NOMO-1 treated with DMSO at 0.1 percent for 48 hours (cell line): ENCODE measurements around the gene FRMD3.
A peak's percentile ranks its signal among the peaks of the same experiment; 100 is the strongest.

Source experiments
- DNase-seq: peaks from one replicate; lab custom pipeline; 2025; ENCODE audit not compliant: unreplicated experiment; lab: John Stamatoyannopoulos, UW

Gene FRMD3

GRCh38 chr9:83435301-83435700, 102.9 kb downstream of the FRMD3 start:
- DNase-seq, result no peak

- no peak for DNase-seq
These were observed 103.9 kb downstream of the FRMD3 start for GRCh38 chr9:83434254-83434653.

DNA sequence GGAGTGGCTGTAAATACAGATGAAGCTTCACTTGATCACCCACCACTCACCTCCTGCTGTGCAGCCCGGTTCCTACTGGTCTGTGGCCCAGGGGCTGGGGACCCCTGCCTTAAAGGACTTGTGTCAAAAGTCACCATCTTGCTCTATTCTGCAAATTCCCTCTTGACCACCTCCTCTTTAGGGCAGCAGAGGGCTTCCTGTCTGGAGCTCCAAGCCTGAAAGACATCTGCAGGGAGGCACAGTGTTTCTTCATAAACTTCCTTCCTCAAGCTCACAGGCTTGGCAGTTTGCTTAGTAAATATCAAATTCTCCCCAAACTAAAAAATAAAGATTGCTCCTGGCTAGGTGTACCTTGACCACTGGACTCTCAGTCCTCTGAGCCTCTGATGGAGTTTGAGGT, 104.4 kb downstream of the FRMD3 start:
- no peak for DNase-seq

DNA sequence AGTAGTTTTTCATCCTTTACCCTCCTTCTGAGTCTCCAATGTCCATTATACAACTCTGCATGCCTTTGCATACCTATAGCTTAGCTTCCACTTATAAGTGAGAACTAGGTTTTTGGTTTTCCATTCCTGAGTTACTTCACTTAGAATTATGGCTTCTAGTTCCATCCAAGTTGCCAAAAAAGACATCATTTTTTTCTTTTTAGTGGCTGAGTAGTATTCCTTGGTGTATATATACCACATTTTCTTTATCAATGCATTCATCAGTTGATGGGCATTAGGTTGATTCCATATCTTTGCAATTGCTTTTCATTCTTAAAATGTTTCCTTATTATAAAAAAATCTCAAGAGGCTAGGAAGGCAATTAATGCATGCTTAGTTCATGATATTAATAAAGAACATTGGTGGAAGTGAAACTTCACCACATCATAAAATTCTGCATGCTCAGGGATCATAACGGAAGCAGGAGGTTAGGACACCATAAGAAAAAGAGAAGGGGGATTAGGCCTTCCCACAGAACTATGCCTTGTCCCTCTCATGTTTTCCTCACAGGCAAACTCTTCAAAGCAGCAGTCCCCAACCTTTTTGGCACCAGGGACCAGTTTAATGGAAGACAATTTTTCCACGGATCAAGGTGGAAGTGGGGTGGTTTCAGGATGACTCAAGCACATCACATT, 105.2 kb downstream of the FRMD3 start:
- DNase-seq, result peak; percentile 29

GRCh38 chr9:83432104-83432627, 106.0 kb downstream of the FRMD3 start:
- DNase-seq, result no peak

DNA sequence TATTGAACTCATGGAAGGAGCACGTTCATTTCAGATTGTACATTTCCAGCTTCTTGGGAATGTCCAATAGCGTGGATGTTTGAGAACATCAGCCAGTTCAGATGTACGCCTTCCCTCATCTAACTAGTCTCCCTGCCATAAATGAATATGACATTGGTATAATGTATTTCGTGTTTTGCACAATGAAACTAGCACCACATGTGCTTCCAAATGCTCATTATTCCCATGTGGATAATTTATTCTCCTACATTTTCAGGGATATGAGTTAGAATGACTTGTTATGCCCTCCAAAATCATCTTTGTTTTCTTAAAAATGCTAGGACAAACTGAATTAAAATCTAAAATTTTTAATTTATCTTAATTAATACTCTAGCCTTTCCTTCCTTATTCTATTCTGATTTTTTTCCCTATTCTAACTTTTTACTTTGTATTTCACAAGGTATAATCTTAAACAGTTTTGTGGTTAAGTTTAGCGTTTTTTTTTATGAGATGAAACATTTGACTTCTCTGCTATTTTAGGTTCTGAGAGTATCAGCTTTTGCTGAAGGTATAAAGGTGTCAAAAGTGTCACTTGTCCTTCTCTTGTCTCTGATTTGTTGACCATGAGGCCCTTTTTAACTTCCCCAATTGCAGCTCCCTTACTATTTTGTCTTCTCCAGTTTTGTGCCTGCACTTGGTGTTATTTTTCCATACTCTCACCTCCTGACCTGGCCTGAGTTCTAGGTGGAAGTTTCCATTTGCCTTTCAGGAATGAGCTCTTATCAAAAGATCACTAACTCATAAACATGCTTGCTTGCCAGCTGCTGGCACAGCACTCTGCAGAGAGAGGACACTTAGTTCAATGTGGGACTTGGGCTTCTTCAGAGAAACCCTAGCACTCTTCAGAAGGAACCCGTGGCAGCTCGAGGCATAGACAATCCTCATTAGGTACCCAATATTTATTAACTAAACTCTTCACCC, 106.8 kb downstream of the FRMD3 start:
- DNase-seq, result no peak

- no peak for DNase-seq
These were observed 107.5 kb downstream of the FRMD3 start for GRCh38 chr9:83430681-83431080.

DNA sequence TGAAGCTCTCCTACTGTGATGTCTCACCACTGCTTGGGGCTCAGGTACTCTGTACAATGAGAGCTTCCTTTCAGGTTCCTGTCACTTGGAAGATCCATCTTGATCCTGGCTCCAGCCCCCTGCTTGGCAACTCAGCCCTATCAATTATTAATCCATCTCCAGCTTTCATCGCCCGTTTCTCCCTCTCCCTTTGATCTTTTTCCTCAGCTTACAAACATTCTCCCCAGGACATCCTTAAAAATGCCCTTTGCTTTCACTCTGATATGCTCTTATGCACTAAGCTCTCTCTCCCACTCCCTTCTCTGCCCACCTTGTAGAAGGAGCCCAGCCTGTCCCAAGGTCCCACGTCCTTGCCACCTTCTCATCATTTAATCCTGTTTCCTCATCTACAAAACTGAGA, 109.0 kb downstream of the FRMD3 start:
- no peak for DNase-seq

- no peak for DNase-seq
These were observed 113.0 kb downstream of the FRMD3 start for GRCh38 chr9:83425240-83425639.

DNA sequence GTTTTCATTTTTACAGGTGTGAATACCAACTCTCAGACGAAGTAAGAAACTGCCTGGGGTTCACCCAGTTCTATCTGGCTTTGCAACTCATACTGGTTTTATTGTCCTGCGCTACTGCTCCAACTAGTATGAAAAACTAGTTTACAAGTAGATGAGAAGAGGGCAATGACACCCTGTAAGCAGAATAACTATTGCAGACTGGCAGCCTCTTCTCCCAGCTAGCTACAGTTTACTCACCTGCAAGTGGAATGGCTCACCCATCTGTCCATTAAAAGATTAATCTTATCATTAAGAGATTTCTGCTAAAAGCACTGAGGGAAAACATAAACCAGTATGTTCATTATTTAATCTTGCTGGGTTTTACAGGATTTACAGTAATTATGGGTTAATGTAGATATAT, 113.4 kb downstream of the FRMD3 start:
- no peak for DNase-seq

DNA sequence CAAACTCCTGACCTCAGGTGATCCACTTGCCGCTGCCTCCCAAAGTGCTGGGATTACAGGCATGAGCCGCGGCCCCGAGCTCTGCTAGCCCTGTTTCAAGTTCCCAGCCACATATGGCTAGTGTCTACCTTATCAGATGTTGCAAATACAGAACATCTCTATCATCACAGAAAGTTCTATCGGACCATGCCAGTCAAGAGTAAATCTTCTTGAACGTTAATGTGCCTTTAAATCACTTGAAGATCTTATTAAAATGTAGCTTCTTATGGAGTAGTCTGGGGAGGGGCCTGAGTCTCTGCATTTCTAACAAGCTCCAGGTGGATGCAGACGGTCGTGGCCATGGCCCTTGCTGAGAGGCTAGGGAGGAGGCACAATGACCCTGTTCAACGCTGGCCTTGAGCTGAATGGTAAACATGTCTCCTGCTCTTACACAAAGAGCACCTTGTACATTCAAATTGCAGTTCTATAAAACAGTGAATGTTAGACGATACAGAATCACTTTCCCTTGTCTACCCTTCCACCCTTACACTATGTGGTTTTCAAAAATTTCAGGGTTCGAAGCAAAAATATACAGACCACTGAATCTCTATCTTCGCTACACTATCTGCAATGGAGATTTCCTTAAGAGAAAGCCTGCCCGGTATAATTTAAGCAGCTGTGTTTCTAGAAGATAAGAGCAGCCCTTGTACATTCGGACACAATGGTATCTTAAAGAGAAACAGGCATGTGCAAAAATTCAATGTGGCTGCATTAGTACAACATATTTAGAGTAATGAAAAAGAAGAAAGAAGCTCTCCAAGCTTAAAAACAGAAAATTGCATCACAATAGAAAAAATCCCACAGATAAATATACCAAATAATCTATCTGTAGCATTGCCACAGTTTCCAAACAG, 114.1 kb downstream of the FRMD3 start:
- no peak for DNase-seq

DNA sequence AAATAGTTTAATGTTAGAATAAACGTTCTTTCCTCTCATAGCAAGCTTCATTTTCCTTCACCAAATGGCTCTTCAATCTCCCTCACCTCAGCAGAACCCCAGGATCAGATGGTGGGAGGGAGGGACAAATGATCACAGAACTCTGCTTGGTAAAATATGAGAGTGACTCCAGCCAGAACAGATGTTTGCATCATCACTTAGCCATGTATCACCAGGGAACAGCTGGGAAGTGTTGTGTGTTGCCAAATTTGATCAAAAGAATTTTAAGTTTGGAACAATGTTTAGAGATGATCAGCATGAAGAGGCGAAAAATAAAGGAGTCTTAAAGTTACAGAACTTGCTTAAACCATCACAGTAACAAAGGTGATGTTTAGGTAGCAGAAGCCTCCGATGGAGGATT, 115.7 kb downstream of the FRMD3 start:
- DNase-seq, result no peak

- DNase-seq, result no peak
These were observed 117.7 kb downstream of the FRMD3 start for GRCh38 chr9:83420486-83420885.

DNA sequence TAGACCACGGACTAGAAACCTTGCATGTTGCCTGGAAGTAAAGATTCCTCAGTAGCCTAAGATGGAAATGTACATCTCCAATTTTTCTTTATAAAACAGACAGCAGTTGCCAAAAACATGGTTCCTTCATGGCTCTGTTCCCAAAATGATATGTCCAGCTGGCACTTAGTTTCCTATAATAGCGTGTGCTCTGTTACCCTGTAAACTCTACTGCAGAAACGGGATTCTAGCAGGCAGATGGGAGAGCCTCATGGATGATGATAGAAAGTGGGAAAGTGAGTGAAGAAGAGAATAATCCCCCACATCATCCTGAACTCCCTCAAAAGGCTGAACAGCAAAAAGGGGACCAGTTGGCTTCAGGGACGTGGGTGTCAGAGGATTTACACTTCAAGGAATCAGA, 118.2 kb downstream of the FRMD3 start:
- DNase-seq, result no peak

- no peak for DNase-seq
These were observed 119.9 kb downstream of the FRMD3 start for GRCh38 chr9:83418283-83418682.

DNA sequence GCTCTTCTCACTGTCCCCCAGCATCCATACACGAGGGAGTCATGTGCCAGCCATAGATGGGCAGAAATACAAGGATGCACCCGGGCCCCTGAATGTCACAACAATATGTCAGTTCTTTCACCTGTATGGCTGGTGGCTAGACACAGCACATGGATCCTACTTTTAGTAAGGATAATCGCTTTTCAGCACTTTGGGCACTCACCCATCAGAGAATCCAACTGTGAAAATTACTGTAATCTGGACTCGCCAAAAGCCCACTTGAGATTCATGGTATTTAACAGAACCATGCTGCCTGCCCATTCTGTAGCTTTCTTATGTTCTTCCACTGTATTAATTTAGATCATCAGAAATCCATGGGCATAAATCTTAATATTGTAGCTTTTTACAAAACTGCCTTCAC, 124.8 kb downstream of the FRMD3 start:
- no peak for DNase-seq

GRCh38 chr9:83410701-83411100, 127.5 kb downstream of the FRMD3 start:
- DNase-seq, result no peak

- DNase-seq, result peak; percentile 4
These were observed 131.3 kb downstream of the FRMD3 start for GRCh38 chr9:83406921-83407320.

DNA sequence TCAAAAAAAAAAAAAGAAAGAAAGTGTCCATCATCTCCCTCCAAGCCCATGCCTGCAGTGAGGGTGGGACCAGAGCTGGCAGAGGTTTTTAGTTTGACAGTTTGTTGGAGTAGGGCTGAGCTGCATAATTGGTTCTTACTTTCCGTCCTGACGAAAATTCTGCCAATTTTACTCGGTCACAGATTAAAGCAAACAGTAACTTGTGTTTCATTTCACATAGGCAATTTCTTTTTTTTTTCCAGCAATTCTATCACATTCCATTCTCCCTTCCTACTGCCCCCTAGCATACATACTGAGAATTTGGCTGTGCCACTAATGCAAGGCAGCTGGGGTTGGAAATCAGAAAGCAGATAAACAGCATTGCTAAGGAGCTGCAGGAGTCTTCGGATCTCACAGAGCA, 132.4 kb downstream of the FRMD3 start:
- DNase-seq, result no peak

- no peak for DNase-seq
These were observed 134.5 kb downstream of the FRMD3 start for GRCh38 chr9:83403527-83404238.
